HG03108 (cell line): Measurements from ENCODE around the gene SDR42E1.

Experiments
- ATAC-seq: cut with Tn5 transposase; IDR thresholded peaks from one replicate; pipeline ENCODE4 v1.9.1; 2021; ENCODE audit warnings: moderate library complexity; ENCODE audit not compliant: unreplicated experiment

The SDR42E1 gene

GRCh38 chr16:81942007-81942601 is 69.2 kb downstream of the SDR42E1 start:
- no peak for ATAC-seq

- ATAC-seq, result no peak
Observed at GRCh38 chr16:81940781-81941560, 70.3 kb downstream of the SDR42E1 start.

GRCh38 chr16:81939164-81940056 is 71.9 kb downstream of the SDR42E1 start:
- no peak for ATAC-seq
